ENCODE data around the gene RRM2.

DNA sequence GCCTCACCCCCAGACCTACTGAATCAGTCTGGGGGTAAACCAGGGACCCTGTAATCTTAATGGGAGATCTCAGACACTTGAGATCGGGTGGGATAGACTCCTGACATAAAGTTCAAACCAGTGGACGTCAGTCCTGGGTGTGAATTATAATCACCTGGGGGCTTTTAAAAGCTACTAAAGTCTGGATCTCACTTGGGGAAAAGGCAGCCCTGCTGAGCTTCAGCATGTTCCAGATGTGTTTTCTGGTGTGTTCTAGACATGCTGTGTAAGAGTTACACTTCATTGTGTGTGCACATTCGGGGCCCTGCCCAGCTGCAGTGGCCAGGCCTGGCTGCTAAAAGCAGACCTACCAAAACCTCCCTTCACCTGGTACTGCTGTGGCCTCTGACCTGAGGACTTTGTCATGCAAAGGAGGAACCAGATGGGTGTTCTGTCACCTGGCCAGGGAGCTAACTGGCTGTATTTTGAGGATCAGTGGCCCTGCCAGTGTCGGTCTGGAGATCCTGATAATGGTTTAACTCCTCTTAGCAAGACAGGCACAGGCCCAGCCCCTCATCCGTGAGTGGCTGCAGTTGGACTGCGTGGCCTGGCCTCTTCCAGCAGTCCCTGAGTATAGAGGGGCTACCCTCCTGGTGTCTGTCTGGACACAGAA lies 10.6 kb downstream of the RRM2 start:
- TF ChIP-seq CTCF (conservative IDR thresholded peaks at IDR 0.05; ENCODE audit: low read depth in 2 of 2): no peak
- TF ChIP-seq EZH2 (IDR thresholded peaks at IDR 0.05; ENCODE audit: low read depth, unreplicated experiment): no peak
- TF ChIP-seq, protein P1, sequence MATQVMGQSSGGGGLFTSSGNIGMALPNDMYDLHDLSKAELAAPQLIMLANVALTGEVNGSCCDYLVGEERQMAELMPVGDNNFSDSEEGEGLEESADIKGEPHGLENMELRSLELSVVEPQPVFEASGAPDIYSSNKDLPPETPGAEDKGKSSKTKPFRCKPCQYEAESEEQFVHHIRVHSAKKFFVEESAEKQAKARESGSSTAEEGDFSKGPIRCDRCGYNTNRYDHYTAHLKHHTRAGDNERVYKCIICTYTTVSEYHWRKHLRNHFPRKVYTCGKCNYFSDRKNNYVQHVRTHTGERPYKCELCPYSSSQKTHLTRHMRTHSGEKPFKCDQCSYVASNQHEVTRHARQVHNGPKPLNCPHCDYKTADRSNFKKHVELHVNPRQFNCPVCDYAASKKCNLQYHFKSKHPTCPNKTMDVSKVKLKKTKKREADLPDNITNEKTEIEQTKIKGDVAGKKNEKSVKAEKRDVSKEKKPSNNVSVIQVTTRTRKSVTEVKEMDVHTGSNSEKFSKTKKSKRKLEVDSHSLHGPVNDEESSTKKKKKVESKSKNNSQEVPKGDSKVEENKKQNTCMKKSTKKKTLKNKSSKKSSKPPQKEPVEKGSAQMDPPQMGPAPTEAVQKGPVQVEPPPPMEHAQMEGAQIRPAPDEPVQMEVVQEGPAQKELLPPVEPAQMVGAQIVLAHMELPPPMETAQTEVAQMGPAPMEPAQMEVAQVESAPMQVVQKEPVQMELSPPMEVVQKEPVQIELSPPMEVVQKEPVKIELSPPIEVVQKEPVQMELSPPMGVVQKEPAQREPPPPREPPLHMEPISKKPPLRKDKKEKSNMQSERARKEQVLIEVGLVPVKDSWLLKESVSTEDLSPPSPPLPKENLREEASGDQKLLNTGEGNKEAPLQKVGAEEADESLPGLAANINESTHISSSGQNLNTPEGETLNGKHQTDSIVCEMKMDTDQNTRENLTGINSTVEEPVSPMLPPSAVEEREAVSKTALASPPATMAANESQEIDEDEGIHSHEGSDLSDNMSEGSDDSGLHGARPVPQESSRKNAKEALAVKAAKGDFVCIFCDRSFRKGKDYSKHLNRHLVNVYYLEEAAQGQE (IDR thresholded peaks at IDR 0.05; ENCODE audit: unreplicated experiment): no peak
- TF ChIP-seq NANOG (IDR thresholded peaks at IDR 0.05; ENCODE audit: borderline replicate concordance): no peak
- no peak for TF ChIP-seq ZNF114 (CRISPR knock-in tag; IDR thresholded peaks at IDR 0.05)
- no peak for TF ChIP-seq JUNB (IDR thresholded peaks at IDR 0.05; ENCODE audit: unreplicated experiment)
- TF ChIP-seq POLR2AphosphoS5 (IDR thresholded peaks at IDR 0.05; ENCODE audit: low read depth): 0 out of 2 replicates have a peak, but pooled peaks have one; percentile 7
- no peak for TF ChIP-seq CREB1 (CRISPR knock-in tag; IDR thresholded peaks at IDR 0.05; ENCODE audit: low read depth)
- TF ChIP-seq EZH2phosphoT487 (IDR thresholded peaks at IDR 0.05; ENCODE audit: unreplicated experiment): no peak
- TF ChIP-seq, protein P2, sequence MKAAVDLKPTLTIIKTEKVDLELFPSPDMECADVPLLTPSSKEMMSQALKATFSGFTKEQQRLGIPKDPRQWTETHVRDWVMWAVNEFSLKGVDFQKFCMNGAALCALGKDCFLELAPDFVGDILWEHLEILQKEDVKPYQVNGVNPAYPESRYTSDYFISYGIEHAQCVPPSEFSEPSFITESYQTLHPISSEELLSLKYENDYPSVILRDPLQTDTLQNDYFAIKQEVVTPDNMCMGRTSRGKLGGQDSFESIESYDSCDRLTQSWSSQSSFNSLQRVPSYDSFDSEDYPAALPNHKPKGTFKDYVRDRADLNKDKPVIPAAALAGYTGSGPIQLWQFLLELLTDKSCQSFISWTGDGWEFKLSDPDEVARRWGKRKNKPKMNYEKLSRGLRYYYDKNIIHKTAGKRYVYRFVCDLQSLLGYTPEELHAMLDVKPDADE (IDR thresholded peaks at IDR 0.05): no peak
